ENCODE measurements around the gene DPP10. TPM values are rescaled to one million over a fixed set of nuclear protein-coding genes. Genes with fewer than 3 reads are reported as not detected.

Gene DPP10
- total and polyA plus RNA-seq, 8 donors = 1.1 to 8.2 (median 5.8) TPM

DNA sequence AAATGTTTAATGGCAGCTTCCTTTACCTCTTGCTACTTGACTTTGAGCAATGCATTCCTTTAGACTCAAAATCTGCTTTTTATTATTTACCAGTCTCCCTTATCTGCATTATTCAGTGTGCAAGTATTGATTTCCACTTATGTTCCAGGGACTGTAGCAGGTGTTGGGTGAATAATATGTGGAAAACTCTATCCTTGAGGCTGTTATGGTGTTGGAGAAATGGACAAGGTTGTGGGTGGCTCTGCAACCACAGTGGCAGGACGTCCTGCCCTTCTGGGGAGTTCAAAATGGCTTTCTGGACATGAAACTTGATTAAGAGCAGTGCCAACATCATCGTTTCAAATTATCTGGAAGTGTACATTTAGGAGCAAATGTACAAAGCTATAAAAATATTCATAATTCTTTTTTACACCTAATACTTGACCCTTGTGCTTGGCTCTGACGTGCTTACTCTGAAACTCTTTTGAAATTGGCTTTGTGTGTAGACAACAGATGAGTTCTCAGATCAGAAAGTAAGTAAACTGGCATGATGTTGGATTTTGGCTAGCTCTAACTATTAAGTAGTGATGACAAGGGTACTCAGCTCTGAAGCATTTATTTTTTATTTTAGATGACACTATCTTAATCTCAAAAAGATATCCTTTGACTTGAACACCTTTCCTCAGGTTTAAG, 766.2 kb downstream of the DPP10 start:
- Histone ChIP-seq H3K27ac (peak overlapping the region; percentile 6 to 77 (median 46)), H3K4me1 (peaks cover 0 to 9% (median 6%) of the 10 kb centered on the region in 3 donors), H3K36me3 (no peaks in the 10 kb centered on the region), H3K4me3 (peak overlapping the region in 1 of 4 donors; percentile 15), H3K27me3 (no peaks in the 10 kb centered on the region), H3K9me3 (no peaks in the 10 kb centered on the region)
- TF ChIP-seq, protein P1, sequence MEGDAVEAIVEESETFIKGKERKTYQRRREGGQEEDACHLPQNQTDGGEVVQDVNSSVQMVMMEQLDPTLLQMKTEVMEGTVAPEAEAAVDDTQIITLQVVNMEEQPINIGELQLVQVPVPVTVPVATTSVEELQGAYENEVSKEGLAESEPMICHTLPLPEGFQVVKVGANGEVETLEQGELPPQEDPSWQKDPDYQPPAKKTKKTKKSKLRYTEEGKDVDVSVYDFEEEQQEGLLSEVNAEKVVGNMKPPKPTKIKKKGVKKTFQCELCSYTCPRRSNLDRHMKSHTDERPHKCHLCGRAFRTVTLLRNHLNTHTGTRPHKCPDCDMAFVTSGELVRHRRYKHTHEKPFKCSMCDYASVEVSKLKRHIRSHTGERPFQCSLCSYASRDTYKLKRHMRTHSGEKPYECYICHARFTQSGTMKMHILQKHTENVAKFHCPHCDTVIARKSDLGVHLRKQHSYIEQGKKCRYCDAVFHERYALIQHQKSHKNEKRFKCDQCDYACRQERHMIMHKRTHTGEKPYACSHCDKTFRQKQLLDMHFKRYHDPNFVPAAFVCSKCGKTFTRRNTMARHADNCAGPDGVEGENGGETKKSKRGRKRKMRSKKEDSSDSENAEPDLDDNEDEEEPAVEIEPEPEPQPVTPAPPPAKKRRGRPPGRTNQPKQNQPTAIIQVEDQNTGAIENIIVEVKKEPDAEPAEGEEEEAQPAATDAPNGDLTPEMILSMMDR (IDR thresholded peaks at IDR 0.05) = no peak
- WGBS, 2 donors = 10 to 11% methylated on average over 3 of the region's 3 CpGs
- FAIRE-seq (no peak), ATAC-seq (peak; percentile 90 to 95 (median 93)), DNase-seq (peak in 3 of 6 donors; percentile 35 to 43 (median 41))
- intact Hi-C loops (cut with DNase I) = no loop called here

DNA sequence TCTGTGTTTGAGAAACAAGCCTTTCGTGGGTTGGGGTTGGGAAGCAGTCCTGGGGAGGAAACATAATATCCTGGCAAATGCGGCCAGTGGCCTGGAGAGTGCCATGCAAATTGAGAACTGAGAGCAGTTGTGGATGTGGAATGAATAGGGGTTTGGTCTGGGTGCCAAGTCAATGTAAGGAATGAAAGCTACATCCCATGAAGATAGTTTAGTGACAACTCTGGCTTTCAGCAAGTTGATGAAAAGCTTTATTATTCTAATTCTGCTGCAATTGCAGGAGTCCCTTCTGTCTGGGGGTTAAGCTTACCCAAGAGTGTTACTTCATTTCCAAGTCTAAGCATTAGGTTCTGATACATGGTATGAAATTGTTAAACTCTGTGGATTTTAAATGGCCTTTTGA, 771.6 kb downstream of the DPP10 start:
- no peak for DNase-seq
- FAIRE-seq = no peak
- intact Hi-C loops (cut with DNase I) = no loop called here
- H3K36me3 ChIP-seq = no peaks in the 10 kb centered on the region
- H3K9me3 ChIP-seq = no peaks in the 10 kb centered on the region
- H3K4me3 ChIP-seq = no peak overlapping the region
- TF ChIP-seq, protein P1 (IDR thresholded peaks at IDR 0.05) = no peak
- H3K27me3 ChIP-seq = no peaks in the 10 kb centered on the region
- H3K27ac ChIP-seq = no peak overlapping the region
- 85 to 89% methylated on average over 2 of the region's 2 CpGs for WGBS, 2 donors
- H3K4me1 ChIP-seq = peaks cover 0 to 3% (median 3%) of the 10 kb centered on the region in 3 donors
- no peak for ATAC-seq

DNA sequence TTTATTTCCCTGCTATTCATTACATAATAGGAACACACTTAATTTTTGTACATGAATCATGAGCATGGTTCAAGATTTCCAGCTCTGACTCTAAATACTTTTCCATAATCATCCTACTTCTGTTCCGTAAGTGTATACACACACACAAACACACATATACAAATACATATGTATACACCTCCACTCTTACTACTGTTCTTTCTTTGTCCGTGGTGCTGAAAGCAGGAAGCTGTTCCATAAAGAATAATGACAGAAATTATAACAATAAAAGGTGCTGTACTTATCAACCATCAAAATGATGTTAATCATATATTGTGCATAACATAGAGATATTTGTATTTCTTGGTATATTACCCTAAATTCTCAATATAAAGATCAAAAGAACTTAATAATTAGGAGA, 776.9 kb downstream of the DPP10 start:
- H3K27ac ChIP-seq = no peak overlapping the region
- no peaks in the 10 kb centered on the region for H3K4me1 ChIP-seq
- FAIRE-seq (no peak), DNase-seq (no peak), ATAC-seq (no peak)
- TF ChIP-seq, protein P1 (IDR thresholded peaks at IDR 0.05) = no peak
- H3K4me3 ChIP-seq = no peak overlapping the region
- intact Hi-C loops (cut with DNase I) = no loop called here
- H3K9me3 ChIP-seq = no peaks in the 10 kb centered on the region
- no peaks in the 10 kb centered on the region for H3K27me3 ChIP-seq
- WGBS, 2 donors = 83 to 87% methylated on average over 2 of the region's 2 CpGs
- H3K36me3 ChIP-seq = no peaks in the 10 kb centered on the region

DNA sequence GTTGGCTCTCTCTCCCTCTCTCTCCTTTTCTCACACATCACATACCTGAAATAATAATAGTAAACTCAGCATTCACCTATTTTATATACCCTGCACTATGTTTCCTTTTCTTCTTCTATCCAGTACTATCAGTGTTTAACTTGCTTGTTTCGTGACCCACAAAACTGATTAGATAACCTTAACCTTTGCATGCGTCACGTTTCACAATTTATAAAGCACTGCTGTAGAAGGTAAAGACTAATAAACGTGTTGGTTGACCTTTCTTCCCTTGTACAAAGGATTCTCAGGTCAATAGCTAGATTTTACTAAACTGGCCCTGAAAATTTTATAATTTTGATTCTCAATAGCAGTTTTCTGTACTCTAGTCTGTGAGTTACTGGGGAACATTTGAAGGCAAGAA, 791.7 kb downstream of the DPP10 start:
- no peak for DNase-seq
- H3K4me3 ChIP-seq = no peak overlapping the region
- peaks cover 0 to 12% (median 11%) of the 10 kb centered on the region in 3 donors for H3K4me1 ChIP-seq
- ATAC-seq = peak; percentile 45 to 75 (median 70)
- no peaks in the 10 kb centered on the region for H3K36me3 ChIP-seq
- no peaks in the 10 kb centered on the region for H3K9me3 ChIP-seq
- no peak overlapping the region for H3K27ac ChIP-seq
- TF ChIP-seq, protein P1 (IDR thresholded peaks at IDR 0.05) = no peak
- intact Hi-C loops (cut with DNase I) = no loop called here
- 9 to 14% methylated on average over 4 of the region's 4 CpGs for WGBS, 2 donors
- FAIRE-seq = no peak
- H3K27me3 ChIP-seq = no peaks in the 10 kb centered on the region

DNA sequence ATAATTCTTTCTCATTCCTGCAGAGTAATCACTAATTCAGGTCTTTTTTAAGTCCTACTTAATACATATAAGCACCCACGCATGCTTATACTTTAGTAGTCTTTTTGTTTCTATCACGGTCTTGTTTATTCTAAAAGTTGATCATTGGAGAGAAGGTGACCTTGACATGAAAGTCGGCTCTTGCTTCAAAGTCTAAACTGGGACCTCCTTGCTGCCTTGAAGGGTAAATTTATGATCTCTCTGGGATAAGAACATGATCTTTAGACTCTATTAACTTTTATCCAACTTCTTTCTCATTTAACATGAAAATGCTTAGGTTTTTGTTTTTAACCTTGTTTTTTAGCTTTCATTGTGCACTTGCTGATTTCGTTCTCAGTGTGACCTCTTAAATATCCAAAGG, 792.3 kb downstream of the DPP10 start:
- Histone ChIP-seq H3K9me3 (no peaks in the 10 kb centered on the region), H3K36me3 (no peaks in the 10 kb centered on the region), H3K4me1 (peaks cover 0 to 12% (median 11%) of the 10 kb centered on the region in 3 donors), H3K27me3 (no peaks in the 10 kb centered on the region), H3K4me3 (no peak overlapping the region), H3K27ac (no peak overlapping the region)
- WGBS, 2 donors = 18 to 19% methylated on average over 4 of the region's 4 CpGs
- intact Hi-C loops (cut with DNase I) = no loop called here
- TF ChIP-seq, protein P1 (IDR thresholded peaks at IDR 0.05) = no peak
- DNase-seq (no peak), FAIRE-seq (no peak), ATAC-seq (peak in 2 of 4 donors; percentile 33 to 59)
